NCI-H1436 treated with DMSO at 0.1 percent for 48 hours (cell line): ENCODE results near the gene PHAF1.

Source experiments
- DNase-seq: peaks from one replicate; lab custom pipeline; 2025; lab: John Stamatoyannopoulos, UW

PHAF1 gene

GRCh38 chr16:67196881-67197280 is 87.1 kb downstream of the PHAF1 start:
- DNase-seq: no peak

GRCh38 chr16:67197704-67198103 is 88.0 kb downstream of the PHAF1 start:
- DNase-seq: no peak
